ENCODE results near the gene CELF2. TPM values are rescaled to one million over a fixed set of nuclear protein-coding genes. Genes with fewer than 3 reads are reported as not detected.
A peak's percentile ranks its signal among the peaks of the same experiment; 100 is the strongest.

The CELF2 gene
- total and polyA plus RNA-seq, 2 of the 4 experiments (the other 2 are of a cell fraction), result 3.5 to 6.6 TPM

- H2AFZ ChIP-seq (replicated peaks; ENCODE audit: low read length, poor library complexity), result no peak overlapping the region
- no TSS peak for BruUV-seq (replicated peaks)
- ChIA-PET CTCF (no interaction called here), POLR2A (ENCODE audit: unreplicated experiment) (no interaction called here)
- dilution Hi-C loops (cut with HindIII; ENCODE audit: low sequenced_read_pairs, unreplicated experiment), result no loop called here
- H3K36me3 ChIP-seq (ENCODE audit: control insufficient read depth, insufficient read depth, low read length), result no peaks in the 10 kb centered on the region
- H3K56ac ChIP-seq (ENCODE audit: extremely low read depth, insufficient read depth, low read length), result no peak overlapping the region
- no peaks in the 10 kb centered on the region for H3K9me3 ChIP-seq (ENCODE audit: control insufficient read depth, insufficient read depth, low read length)
- 61% methylated on average over 3 of the region's 11 CpGs; no CpG with 5 or more reads in 1 of the 2 experiments for WGBS, 2 experiments (ENCODE audit: extremely low coverage in 2 of 2, insufficient read length in 1 of 2)
- H3K23ac ChIP-seq (ENCODE audit: low read depth, low read length), result no peak overlapping the region
- intact Hi-C loops (cut with micrococcal nuclease), result no loop called here
- in situ Hi-C loops (cut with MboI; ENCODE audit: low sequenced_read_pairs), result no loop called here
- no peak overlapping the region for H2AK9ac ChIP-seq (replicated peaks; ENCODE audit: low read depth, low read length, poor library complexity)
- H4K91ac ChIP-seq (ENCODE audit: insufficient read depth, low read depth, low read length), result no peak overlapping the region
- no peak overlapping the region for H4K5ac ChIP-seq (ENCODE audit: low read depth, low read length)
- no peaks in the 10 kb centered on the region for H3K79me1 ChIP-seq (ENCODE audit: low read depth in 1 of 2, low read length in 2 of 2)
- DNase-seq, result no peak
- H3K4me2 ChIP-seq (ENCODE audit: low read depth, low read length), result no peak overlapping the region
- no peak overlapping the region for H3K9ac ChIP-seq (ENCODE audit: low read depth, low read length)
- no peak overlapping the region for H3K14ac ChIP-seq (replicated peaks; ENCODE audit: low read depth, low read length)
- 0 out of 2 replicates have a peak, but pooled peaks have one; percentile 12 for TF ChIP-seq CEBPB (IDR thresholded peaks at IDR 0.05; ENCODE audit: low read depth, low read length)
- TF ChIP-seq RAD21 (IDR thresholded peaks at IDR 0.05; ENCODE audit: low read length), result no peak
- no peak overlapping the region for H2BK20ac ChIP-seq (ENCODE audit: low read depth, low read length)
- H3K4me1 ChIP-seq (ENCODE audit: control insufficient read depth, insufficient read depth, low read length), result no peaks in the 10 kb centered on the region
- no peak overlapping the region for H2BK5ac ChIP-seq (ENCODE audit: low read depth, low read length, poor library complexity, severe bottlenecking)
- H2AK5ac ChIP-seq (ENCODE audit: low read depth, low read length), result no peak overlapping the region
- H3K9me1 ChIP-seq (ENCODE audit: insufficient read depth, low read length), result no peaks in the 10 kb centered on the region
- H4K20me1 ChIP-seq (ENCODE audit: insufficient read depth, low read length), result no peaks in the 10 kb centered on the region
- H3K27ac ChIP-seq (ENCODE audit: insufficient read depth, low read length), result no peak overlapping the region
- no peak overlapping the region for H3K4ac ChIP-seq (ENCODE audit: low read depth, low read length)
- no peak for ATAC-seq (ENCODE audit: low read depth)
- H4K8ac ChIP-seq (ENCODE audit: low read depth in 2 of 2, low read length in 2 of 2), result no peak overlapping the region
- no peaks in the 10 kb centered on the region for H3K27me3 ChIP-seq (ENCODE audit: control insufficient read depth, insufficient read depth, low read length)
- no peak overlapping the region for H3K18ac ChIP-seq (ENCODE audit: low read depth, low read length)
- H2BK15ac ChIP-seq (ENCODE audit: low read depth, low read length), result no peak overlapping the region
- no peak overlapping the region for H2BK120ac ChIP-seq (ENCODE audit: low read depth, low read length)
- no peak overlapping the region for H3K4me3 ChIP-seq (ENCODE audit: insufficient read depth, low read depth, low read length)
These were observed 174.8 kb downstream of the CELF2 start for GRCh38 chr10:11192304-11193000.
